Progenitor cell of endocrine pancreas (in vitro differentiated cells): ENCODE results near the gene ADAM17. TPM values are rescaled to one million over a fixed set of nuclear protein-coding genes. Genes with fewer than 3 reads are reported as not detected.

Experiments used
- DNase-seq: peaks from one replicate; pipeline ENCODE4 v3.0.0; 2021; ENCODE audit warnings: low spot score; ENCODE audit not compliant: unreplicated experiment
- H3K27ac Mint-ChIP-seq: 2 replicates; pipeline ENCODE4 v1.8.0; 2021; ENCODE audit warnings: mild to moderate bottlenecking, moderate library complexity, mixed read lengths
- H3K27me3 Mint-ChIP-seq: 2 replicates; pipeline ENCODE4 v1.8.0; 2021; ENCODE audit warnings: mixed read lengths
- H3K36me3 Mint-ChIP-seq: 2 replicates; pipeline ENCODE4 v1.8.0; 2022; ENCODE audit warnings: mixed read lengths; ENCODE audit not compliant: insufficient read depth
- H3K4me1 Mint-ChIP-seq: 2 replicates; pipeline ENCODE4 v1.8.0; 2021; ENCODE audit warnings: low read depth, mixed read lengths
- H3K4me3 Mint-ChIP-seq: 2 replicates; pipeline ENCODE4 v1.8.0; 2021; ENCODE audit warnings: low read depth, mild to moderate bottlenecking, moderate library complexity, mixed read lengths
- H3K9me3 Mint-ChIP-seq: 2 replicates; pipeline ENCODE4 v1.8.0; 2021; ENCODE audit warnings: low read depth, mixed read lengths
- total RNA-seq: library from RNA; stranded (reverse); gene quantifications from 2 replicates; pipeline ENCODE4 v1.2.1, GENCODE V29; 2021
- TF ChIP-seq, protein P1 (sequence below): fragments of 200-600 bp; sonication (generic); IDR thresholded peaks from one replicate; pipeline ENCODE4 v1.5.0; 2021; ENCODE audit warnings: antibody characterized with exemption, mild to moderate bottlenecking; ENCODE audit not compliant: unreplicated experiment

ADAM17 gene
- total RNA-seq, 1 donor from 2014 or later, result 53.1 TPM

DNA sequence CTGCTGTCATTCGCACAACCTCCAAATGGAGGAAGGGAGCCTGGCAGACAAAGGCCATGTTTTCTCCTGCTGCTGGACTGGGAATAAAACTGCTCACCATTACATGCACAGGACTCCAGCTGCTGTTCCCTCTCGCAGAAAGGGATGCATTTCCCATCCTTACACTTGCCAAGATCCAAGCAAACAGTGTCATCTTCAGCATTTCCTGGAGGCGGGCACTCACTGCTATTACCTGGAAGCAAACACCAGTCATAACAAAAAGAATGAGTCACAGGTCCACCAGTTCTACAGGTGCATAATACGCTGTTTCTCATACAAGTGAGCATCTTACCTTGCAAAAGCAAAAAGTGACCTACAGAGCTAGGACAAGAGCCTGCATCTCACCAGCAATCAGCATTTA lies 58.6 kb downstream of the ADAM17 start:
- Mint-ChIP-seq H3K27me3 (no peaks in the 10 kb centered on the region), H3K4me3 (no peak overlapping the region), H3K9me3 (no peaks in the 10 kb centered on the region), H3K4me1 (no peaks in the 10 kb centered on the region), H3K36me3 (peaks cover 27% of the 10 kb centered on the region), H3K27ac (peak overlapping the region; percentile 10)
- no peak for DNase-seq
- TF ChIP-seq, protein P1, sequence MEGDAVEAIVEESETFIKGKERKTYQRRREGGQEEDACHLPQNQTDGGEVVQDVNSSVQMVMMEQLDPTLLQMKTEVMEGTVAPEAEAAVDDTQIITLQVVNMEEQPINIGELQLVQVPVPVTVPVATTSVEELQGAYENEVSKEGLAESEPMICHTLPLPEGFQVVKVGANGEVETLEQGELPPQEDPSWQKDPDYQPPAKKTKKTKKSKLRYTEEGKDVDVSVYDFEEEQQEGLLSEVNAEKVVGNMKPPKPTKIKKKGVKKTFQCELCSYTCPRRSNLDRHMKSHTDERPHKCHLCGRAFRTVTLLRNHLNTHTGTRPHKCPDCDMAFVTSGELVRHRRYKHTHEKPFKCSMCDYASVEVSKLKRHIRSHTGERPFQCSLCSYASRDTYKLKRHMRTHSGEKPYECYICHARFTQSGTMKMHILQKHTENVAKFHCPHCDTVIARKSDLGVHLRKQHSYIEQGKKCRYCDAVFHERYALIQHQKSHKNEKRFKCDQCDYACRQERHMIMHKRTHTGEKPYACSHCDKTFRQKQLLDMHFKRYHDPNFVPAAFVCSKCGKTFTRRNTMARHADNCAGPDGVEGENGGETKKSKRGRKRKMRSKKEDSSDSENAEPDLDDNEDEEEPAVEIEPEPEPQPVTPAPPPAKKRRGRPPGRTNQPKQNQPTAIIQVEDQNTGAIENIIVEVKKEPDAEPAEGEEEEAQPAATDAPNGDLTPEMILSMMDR, result no peak

DNA sequence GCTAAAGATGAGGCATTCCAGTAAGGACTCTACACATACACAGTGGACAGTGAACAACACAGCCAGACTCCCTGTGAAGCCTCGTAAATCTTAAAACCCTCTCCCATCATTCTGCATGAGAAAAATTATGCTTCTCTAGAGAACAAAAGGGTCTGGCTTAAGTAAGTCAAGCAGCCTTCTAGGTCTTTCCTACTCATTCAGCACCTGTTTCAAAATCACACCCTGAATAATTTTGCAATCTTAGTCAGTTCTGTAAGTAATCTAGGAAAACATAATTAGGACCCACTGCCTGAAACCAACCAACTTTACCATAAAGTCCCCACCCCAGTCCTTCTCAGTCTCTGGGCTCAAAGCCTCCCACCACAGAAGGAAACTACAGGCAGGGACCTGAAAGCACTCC lies 61.5 kb downstream of the ADAM17 start:
- peaks cover 9% of the 10 kb centered on the region for H3K4me1 Mint-ChIP-seq
- peaks cover 33% of the 10 kb centered on the region for H3K36me3 Mint-ChIP-seq
- H3K27ac Mint-ChIP-seq, result no peak overlapping the region
- H3K4me3 Mint-ChIP-seq, result no peak overlapping the region
- DNase-seq, result no peak
- TF ChIP-seq, protein P1, result no peak
- no peaks in the 10 kb centered on the region for H3K9me3 Mint-ChIP-seq
- H3K27me3 Mint-ChIP-seq, result no peaks in the 10 kb centered on the region

DNA sequence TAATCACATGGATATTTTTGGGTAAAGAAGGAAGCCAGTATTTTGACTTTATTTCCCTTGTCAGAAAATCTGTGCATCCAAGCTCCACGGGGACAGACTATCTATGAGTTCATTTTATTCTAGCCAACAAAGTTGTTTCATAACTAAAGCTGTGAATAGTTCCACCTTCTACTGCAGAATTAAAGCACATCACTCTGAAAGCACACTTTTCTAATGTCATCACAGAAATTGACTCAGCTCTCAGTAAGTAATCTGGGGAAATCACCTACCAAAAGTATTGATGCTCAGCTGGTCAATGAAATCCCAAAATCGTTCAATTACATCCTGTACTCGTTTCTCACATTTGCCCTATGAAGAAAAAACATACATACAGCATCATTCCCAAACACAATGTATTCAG lies 62.2 kb downstream of the ADAM17 start:
- TF ChIP-seq, protein P1, result no peak
- Mint-ChIP-seq H3K36me3 (peaks cover 34% of the 10 kb centered on the region), H3K27ac (no peak overlapping the region), H3K9me3 (no peaks in the 10 kb centered on the region), H3K27me3 (no peaks in the 10 kb centered on the region), H3K4me1 (peaks cover 9% of the 10 kb centered on the region), H3K4me3 (no peak overlapping the region)
- DNase-seq, result no peak

DNA sequence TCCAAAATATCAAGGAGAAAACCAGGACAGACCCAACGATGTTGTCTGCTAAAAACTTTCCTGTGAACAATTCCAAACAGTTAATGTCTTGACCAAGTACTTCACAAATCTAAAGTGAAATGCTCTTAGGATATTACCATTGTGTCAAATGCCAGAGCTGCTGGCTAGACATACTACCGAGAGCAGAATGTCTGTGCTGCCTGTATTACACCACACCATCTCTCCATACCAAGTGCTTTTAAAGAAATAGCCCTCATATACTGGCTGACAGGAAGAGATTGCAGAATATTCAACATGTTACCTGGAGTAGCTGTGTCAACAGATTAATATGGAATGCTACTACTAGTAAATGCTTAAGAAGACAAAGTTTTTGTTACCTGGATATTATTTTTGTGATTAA lies 62.7 kb downstream of the ADAM17 start:
- H3K4me3 Mint-ChIP-seq, result no peak overlapping the region
- H3K4me1 Mint-ChIP-seq, result peaks cover 9% of the 10 kb centered on the region
- no peaks in the 10 kb centered on the region for H3K9me3 Mint-ChIP-seq
- no peak overlapping the region for H3K27ac Mint-ChIP-seq
- no peak for DNase-seq
- TF ChIP-seq, protein P1, result no peak
- H3K27me3 Mint-ChIP-seq, result no peaks in the 10 kb centered on the region
- H3K36me3 Mint-ChIP-seq, result peaks cover 35% of the 10 kb centered on the region

DNA sequence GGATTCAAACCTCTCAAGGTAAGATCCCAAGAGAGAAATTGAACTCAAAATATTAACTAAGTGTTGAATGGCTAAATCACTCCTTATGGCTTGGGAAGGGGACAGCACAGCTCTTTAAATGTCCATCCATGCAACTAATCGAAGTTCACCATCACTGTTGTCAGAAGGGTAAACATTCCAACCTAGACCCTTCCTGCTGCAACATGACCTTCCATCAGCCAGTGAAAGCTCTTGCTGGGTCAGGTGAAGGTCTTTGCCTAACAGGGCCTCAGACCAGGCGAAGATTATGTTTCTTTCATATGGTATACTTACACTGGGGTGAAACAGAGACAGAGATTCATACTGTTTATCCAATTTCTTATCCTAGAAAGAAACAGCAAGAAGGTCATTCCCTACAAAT lies 64.8 kb downstream of the ADAM17 start:
- DNase-seq, result no peak
- TF ChIP-seq, protein P1, result no peak
- peaks cover 40% of the 10 kb centered on the region for H3K36me3 Mint-ChIP-seq

More for the DNA sequence above, 64.8 kb downstream of the ADAM17 start:
- Mint-ChIP-seq H3K4me1 (peaks cover 9% of the 10 kb centered on the region), H3K27ac (peak overlapping the region; percentile 74), H3K9me3 (no peaks in the 10 kb centered on the region), H3K27me3 (no peaks in the 10 kb centered on the region), H3K4me3 (no peak overlapping the region)
